Neuron (in vitro differentiated cells): ENCODE measurements around the gene FTSJ3.

Source experiments
- H2AFZ ChIP-seq: one replicate; pipeline ENCODE4 v1.6.1; 2013; ENCODE audit warnings: low read depth, mild to moderate bottlenecking, inconsistent platforms, low read length, moderate library complexity
- H3K27me3 ChIP-seq: one replicate; pipeline ENCODE4 v1.6.1; 2013; ENCODE audit warnings: low read length; ENCODE audit not compliant: insufficient read depth
- H3K36me3 ChIP-seq: one replicate; pipeline ENCODE4 v1.6.1; 2013; ENCODE audit warnings: low read length; ENCODE audit not compliant: insufficient read depth
- H3K4me1 ChIP-seq: one replicate; pipeline ENCODE4 v1.6.1; 2013; ENCODE audit warnings: low read length; ENCODE audit not compliant: insufficient read depth
- H3K4me3 ChIP-seq: 2 replicates; pipeline ENCODE4 v1.5.1; 2013; ENCODE audit warnings: mild to moderate bottlenecking, low read length, moderate library complexity
- H3K9me3 ChIP-seq: one replicate; pipeline ENCODE4 v1.6.1; 2013; ENCODE audit warnings: low read length

Gene FTSJ3

GRCh38 chr17:63780928-63781327 lies 46.5 kb downstream of the FTSJ3 start:
- Histone ChIP-seq H3K9me3 (no peaks in the 10 kb centered on the region), H3K27me3 (no peaks in the 10 kb centered on the region), H2AFZ (no peak overlapping the region), H3K36me3 (peaks cover 75% of the 10 kb centered on the region), H3K4me3 (no peak overlapping the region), H3K4me1 (peaks cover 4% of the 10 kb centered on the region)

GRCh38 chr17:63780507-63780906 lies 47.0 kb downstream of the FTSJ3 start:
- Histone ChIP-seq H3K36me3 (peaks cover 74% of the 10 kb centered on the region), H3K4me3 (no peak overlapping the region)

GRCh38 chr17:63775420-63775819 lies 52.0 kb downstream of the FTSJ3 start:
- no peak overlapping the region for H2AFZ ChIP-seq
- H3K4me3 ChIP-seq: peak overlapping the region; percentile 87
- H3K36me3 ChIP-seq: peaks cover 37% of the 10 kb centered on the region
- H3K9me3 ChIP-seq: no peaks in the 10 kb centered on the region
- no peaks in the 10 kb centered on the region for H3K27me3 ChIP-seq
- H3K4me1 ChIP-seq: peaks cover 17% of the 10 kb centered on the region

More at GRCh38 chr17:63780507-63780906, 47.0 kb downstream of the FTSJ3 start:
- no peaks in the 10 kb centered on the region for H3K27me3 ChIP-seq
- no peaks in the 10 kb centered on the region for H3K9me3 ChIP-seq
- H3K4me1 ChIP-seq: peaks cover 8% of the 10 kb centered on the region
- H2AFZ ChIP-seq: no peak overlapping the region

GRCh38 chr17:63774969-63775265 lies 52.5 kb downstream of the FTSJ3 start:
- Histone ChIP-seq H3K4me3 (peak overlapping the region; percentile 87), H2AFZ (no peak overlapping the region), H3K4me1 (peaks cover 17% of the 10 kb centered on the region), H3K27me3 (no peaks in the 10 kb centered on the region), H3K9me3 (no peaks in the 10 kb centered on the region), H3K36me3 (peaks cover 34% of the 10 kb centered on the region)

GRCh38 chr17:63774141-63774968 lies 53.1 kb downstream of the FTSJ3 start, which contains the start of gene DDX42:
TSS of gene DDX42 (plus strand) at chr17:63774170. CDS start at chr17:63787050, 12,880 bp downstream.
- H3K4me1 ChIP-seq: peaks cover 17% of the 10 kb centered on the region
- H2AFZ ChIP-seq: peak within 1 kb of the TSS; percentile 50
- H3K27me3 ChIP-seq: no peaks in the 10 kb centered on the region
- H3K4me3 ChIP-seq: peak within 1 kb of the TSS; percentile 87
- H3K9me3 ChIP-seq: no peaks in the 10 kb centered on the region
- peaks cover 29% of the 10 kb centered on the region for H3K36me3 ChIP-seq

GRCh38 chr17:63773272-63774140 lies 54.0 kb downstream of the FTSJ3 start, which contains the start of gene CCDC47:
TSS of gene CCDC47 (minus strand) at chr17:63773597. CDS start at chr17:63766175, 7,422 bp downstream.
- H3K4me3 ChIP-seq: peak within 1 kb of the TSS; percentile 87
- H3K4me1 ChIP-seq: peaks cover 17% of the 10 kb centered on the region
- no peaks in the 10 kb centered on the region for H3K27me3 ChIP-seq
- H3K36me3 ChIP-seq: peaks cover 24% of the 10 kb centered on the region
- H2AFZ ChIP-seq: peak within 1 kb of the TSS; percentile 50
- H3K9me3 ChIP-seq: no peaks in the 10 kb centered on the region

GRCh38 chr17:63772801-63773271 lies 54.6 kb downstream of the FTSJ3 start:
- peaks cover 18% of the 10 kb centered on the region for H3K36me3 ChIP-seq
- H3K9me3 ChIP-seq: no peaks in the 10 kb centered on the region
- peaks cover 17% of the 10 kb centered on the region for H3K4me1 ChIP-seq
- peak overlapping the region; percentile 87 for H3K4me3 ChIP-seq
- H3K27me3 ChIP-seq: no peaks in the 10 kb centered on the region
- H2AFZ ChIP-seq: peak overlapping the region; percentile 39
